Suprapubic skin (tissue), 4 donors: ENCODE data around the gene ITPA. TPM values are rescaled to one million over a fixed set of nuclear protein-coding genes. Genes with fewer than 3 reads are reported as not detected.
"Not testable (repeated sequence)": the region's sequence is repeated elsewhere in the genome, so short reads cannot be mapped to it uniquely, and the experiment has no call there.

Source experiments
- DNase-seq, 2 donors: peaks; one replicate each; pipeline ENCODE4 v3.0.0-alpha.2; 2019; ENCODE audit warnings: low spot score in 2 of 2
- H3K27ac ChIP-seq: fragments of 200-600 bp; sonication (generic); one replicate; pipeline ENCODE4 v1.5.1; 2019
- H3K27me3 ChIP-seq: fragments of 200-600 bp; sonication (generic); one replicate; pipeline ENCODE4 v1.5.1; 2019
- H3K36me3 ChIP-seq: fragments of 200-600 bp; sonication (generic); one replicate; pipeline ENCODE4 v1.5.1; 2019
- H3K4me1 ChIP-seq: fragments of 200-600 bp; sonication (generic); one replicate; pipeline ENCODE4 v1.5.1; 2019
- H3K4me3 ChIP-seq: fragments of 200-600 bp; sonication (generic); one replicate; pipeline ENCODE4 v1.5.1; 2019; ENCODE audit warnings: mild to moderate bottlenecking
- H3K9me3 ChIP-seq: fragments of 200-600 bp; sonication (generic); one replicate; pipeline ENCODE4 v1.5.1; 2019
- EP300 ChIP-seq: sonication (generic); formaldehyde crosslinking; IDR thresholded peaks from one replicate; pipeline ENCODE4 v1.6.1; 2017; ENCODE audit warnings: antibody characterized with exemption
- POLR2A ChIP-seq, 2 donors: fragments of 450-650 bp; IDR thresholded peaks; one replicate each; pipeline ENCODE4 v1.6.1; 2017; ENCODE audit warnings: antibody characterized with exemption in 2 of 2, mild to moderate bottlenecking in 2 of 2, moderate library complexity in 2 of 2
- POLR2AphosphoS5 ChIP-seq, 3 donors: sonication (generic); formaldehyde crosslinking; IDR thresholded peaks; one replicate each; pipeline ENCODE4 v1.6.1; 2017; ENCODE audit warnings: antibody characterized with exemption in 3 of 3
- WGBS: methylation state at CpG from one replicate; pipeline ENCODE4 v1.1.5; 2018; 5-methylcytosine and 5-hydroxymethylcytosine counted together
- total RNA-seq, 4 donors: library from RNA; depleted of rRNA; stranded (reverse); fragments of >200 nt; gene quantifications; one replicate each; pipeline ENCODE4 v1.1.0, GENCODE V29; 2016
- TF ChIP-seq, protein P1 (sequence below), 2 donors: fragments of 200-600 bp in 1 of 2; fragments of 450-650 bp in 1 of 2; sonication (generic) in 1 of 2; IDR thresholded peaks; one replicate each; pipeline ENCODE4 v1.5.1; 2016 to 2019; ENCODE audit warnings: antibody characterized with exemption in 2 of 2, mild to moderate bottlenecking in 1 of 2, moderate library complexity in 1 of 2

The ITPA gene
- total RNA-seq, 4 donors from 2014 or later = 40.5 to 72.4 (median 53.6) TPM

DNA sequence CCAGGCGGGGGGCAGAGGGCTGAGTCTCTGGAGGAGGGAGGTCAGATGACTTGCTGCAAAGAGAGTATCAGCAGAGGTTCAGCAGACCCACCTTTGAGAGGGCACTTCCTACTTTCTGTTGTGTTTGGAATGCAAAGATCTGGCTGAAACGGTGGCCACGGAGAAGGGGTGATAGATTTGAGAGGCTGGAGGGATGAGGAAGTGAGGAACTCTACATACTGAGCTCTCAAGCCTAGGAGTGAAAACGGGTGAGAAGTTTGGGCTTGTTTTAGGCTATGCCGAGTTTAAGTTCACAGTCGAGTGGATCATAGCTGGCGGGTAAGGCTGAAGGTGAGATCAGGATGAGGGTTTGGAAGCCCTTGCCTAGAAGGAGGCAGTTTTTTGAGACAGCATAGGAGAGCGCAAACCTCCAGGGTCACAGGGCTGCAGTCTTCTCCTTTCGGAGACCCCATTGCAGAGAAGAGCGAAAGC, 477 bp upstream of the ITPA start:
- peak overlapping the region; percentile 89 for H3K4me3 ChIP-seq
- 4% methylated on average over 10 of the region's 10 CpGs for WGBS
- H3K36me3 ChIP-seq = peaks cover 11% of the 10 kb centered on the region
- peaks cover 19% of the 10 kb centered on the region for H3K4me1 ChIP-seq
- H3K9me3 ChIP-seq = no peaks in the 10 kb centered on the region
- peak overlapping the region; percentile 80 for H3K27ac ChIP-seq
- DNase-seq = no peak
- TF ChIP-seq POLR2AphosphoS5 (IDR thresholded peaks at IDR 0.05) (no peak), EP300 (peak; percentile 28)
- TF ChIP-seq, protein P1, sequence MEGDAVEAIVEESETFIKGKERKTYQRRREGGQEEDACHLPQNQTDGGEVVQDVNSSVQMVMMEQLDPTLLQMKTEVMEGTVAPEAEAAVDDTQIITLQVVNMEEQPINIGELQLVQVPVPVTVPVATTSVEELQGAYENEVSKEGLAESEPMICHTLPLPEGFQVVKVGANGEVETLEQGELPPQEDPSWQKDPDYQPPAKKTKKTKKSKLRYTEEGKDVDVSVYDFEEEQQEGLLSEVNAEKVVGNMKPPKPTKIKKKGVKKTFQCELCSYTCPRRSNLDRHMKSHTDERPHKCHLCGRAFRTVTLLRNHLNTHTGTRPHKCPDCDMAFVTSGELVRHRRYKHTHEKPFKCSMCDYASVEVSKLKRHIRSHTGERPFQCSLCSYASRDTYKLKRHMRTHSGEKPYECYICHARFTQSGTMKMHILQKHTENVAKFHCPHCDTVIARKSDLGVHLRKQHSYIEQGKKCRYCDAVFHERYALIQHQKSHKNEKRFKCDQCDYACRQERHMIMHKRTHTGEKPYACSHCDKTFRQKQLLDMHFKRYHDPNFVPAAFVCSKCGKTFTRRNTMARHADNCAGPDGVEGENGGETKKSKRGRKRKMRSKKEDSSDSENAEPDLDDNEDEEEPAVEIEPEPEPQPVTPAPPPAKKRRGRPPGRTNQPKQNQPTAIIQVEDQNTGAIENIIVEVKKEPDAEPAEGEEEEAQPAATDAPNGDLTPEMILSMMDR (IDR thresholded peaks at IDR 0.05) = no peak
- H3K27me3 ChIP-seq = no peaks in the 10 kb centered on the region

DNA sequence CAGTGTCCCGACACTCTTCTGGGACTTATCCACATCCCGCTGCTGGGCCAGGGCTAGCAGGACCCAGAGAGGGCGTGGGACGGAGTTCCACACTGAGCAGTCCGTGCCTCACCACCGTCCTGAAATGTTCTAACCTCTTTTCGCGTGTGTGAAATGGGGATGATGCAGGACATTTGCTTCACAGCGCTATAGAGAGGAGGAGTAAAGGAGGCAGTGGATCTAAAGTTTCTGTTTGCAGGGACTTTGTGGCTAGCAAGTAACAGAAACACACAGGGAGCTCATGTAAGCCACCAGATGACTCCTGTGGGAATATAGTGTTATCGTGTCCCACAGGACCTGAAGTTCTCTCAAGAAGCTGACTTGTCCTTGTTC, 634 bp downstream of the ITPA start:
- Histone ChIP-seq H3K27ac (no peak overlapping the region), H3K4me3 (peak overlapping the region; percentile 89), H3K9me3 (no peaks in the 10 kb centered on the region), H3K4me1 (peaks cover 17% of the 10 kb centered on the region), H3K27me3 (no peaks in the 10 kb centered on the region), H3K36me3 (peaks cover 20% of the 10 kb centered on the region)
- under 1% methylated on average over 10 of the region's 10 CpGs for WGBS
- DNase-seq = no peak
- TF ChIP-seq POLR2AphosphoS5 (IDR thresholded peaks at IDR 0.05) = no peak
- TF ChIP-seq POLR2A (IDR thresholded peaks at IDR 0.05) = no peak
- TF ChIP-seq, protein P1 (IDR thresholded peaks at IDR 0.05) = no peak
- TF ChIP-seq EP300 = no peak

DNA sequence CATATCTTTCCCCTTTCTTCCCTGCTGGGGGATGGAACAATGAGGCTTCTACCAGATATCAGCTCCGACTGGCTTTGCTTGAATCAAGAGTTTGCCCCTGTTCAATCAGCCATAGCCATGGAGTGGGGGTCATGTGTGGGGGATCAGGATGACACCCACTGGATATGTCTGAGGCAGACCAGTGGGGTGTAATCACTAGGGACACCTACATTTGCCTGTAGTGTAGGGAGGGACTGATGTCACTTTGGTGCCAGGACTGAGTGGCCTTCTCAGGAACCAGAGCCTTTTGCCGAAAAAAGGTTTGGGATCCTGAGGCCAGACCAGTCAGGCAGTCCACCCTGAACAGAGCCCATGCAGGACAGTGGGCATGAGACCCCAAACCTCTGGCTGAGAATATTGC, 1.0 kb downstream of the ITPA start:
- Histone ChIP-seq H3K36me3 (peaks cover 24% of the 10 kb centered on the region), H3K9me3 (no peaks in the 10 kb centered on the region), H3K4me1 (peaks cover 17% of the 10 kb centered on the region), H3K27ac (no peak overlapping the region), H3K4me3 (peak overlapping the region; percentile 89), H3K27me3 (no peaks in the 10 kb centered on the region)
- DNase-seq = no peak
- 81% methylated on average over 2 of the region's 2 CpGs for WGBS
- no peak for TF ChIP-seq EP300
- TF ChIP-seq POLR2AphosphoS5 (IDR thresholded peaks at IDR 0.05) = no peak
- no peak for TF ChIP-seq POLR2A (IDR thresholded peaks at IDR 0.05)
- TF ChIP-seq, protein P1 (IDR thresholded peaks at IDR 0.05) = no peak

DNA sequence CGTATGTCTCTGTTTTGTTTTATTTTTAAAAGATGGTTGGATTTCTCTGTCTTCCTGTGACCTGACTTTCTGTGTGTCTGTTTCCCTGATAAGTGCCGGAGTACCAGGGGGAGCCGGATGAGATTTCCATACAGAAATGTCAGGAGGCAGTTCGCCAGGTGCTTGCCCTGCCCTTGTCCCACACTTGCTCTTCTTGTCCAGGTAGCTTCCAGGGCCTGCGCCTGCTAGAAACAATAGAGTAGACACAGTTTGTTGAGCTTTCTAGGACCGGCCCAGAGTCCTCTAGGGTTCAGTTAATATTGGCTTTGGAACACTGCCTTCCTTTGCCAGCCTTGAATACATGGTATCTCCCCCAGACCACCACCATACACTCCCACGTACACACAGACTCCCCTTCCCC, 3.9 kb downstream of the ITPA start:
- no peaks in the 10 kb centered on the region for H3K27me3 ChIP-seq
- H3K9me3 ChIP-seq = no peaks in the 10 kb centered on the region
- no peak for DNase-seq
- H3K36me3 ChIP-seq = peaks cover 38% of the 10 kb centered on the region
- no peak overlapping the region for H3K27ac ChIP-seq
- peaks cover 18% of the 10 kb centered on the region for H3K4me1 ChIP-seq
- H3K4me3 ChIP-seq = no peak overlapping the region
- no peak for TF ChIP-seq EP300
- TF ChIP-seq, protein P1 (IDR thresholded peaks at IDR 0.05) = no peak
- TF ChIP-seq POLR2AphosphoS5 (IDR thresholded peaks at IDR 0.05) = no peak
- TF ChIP-seq POLR2A (IDR thresholded peaks at IDR 0.05) = no peak
- 92% methylated on average over 7 of the region's 7 CpGs for WGBS

DNA sequence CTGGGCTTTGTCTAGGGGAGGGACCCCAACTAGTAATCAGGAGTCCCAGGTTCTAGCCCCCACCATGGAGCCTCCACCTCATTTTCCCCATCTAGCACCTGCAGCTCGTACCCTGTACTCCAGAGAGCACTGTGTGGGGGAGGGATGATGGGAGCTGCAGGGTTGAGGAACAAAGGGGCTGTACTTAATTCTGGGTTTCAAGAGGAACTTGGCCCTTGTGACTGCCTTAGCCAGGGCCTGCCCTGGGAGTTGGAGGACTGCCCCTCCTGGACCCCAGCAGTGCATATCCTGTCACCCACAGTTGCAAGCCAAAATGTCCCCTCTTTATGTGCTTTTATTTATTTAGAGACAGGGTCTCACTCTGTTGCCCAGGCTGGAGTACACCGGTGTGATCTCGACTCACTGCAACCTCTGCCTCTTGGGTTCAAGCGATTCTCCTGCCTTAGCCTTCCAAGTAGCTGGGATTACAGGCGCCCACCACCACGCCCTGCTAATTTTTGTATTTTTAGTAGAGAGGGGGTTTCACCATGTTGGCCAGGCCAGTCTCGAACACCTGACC, 6.1 kb downstream of the ITPA start:
- not testable (repeated sequence) for H3K9me3 ChIP-seq, H3K27me3 ChIP-seq, H3K4me3 ChIP-seq, DNase-seq, H3K27ac ChIP-seq
- 93% methylated on average over 7 of the region's 7 CpGs for WGBS
- Histone ChIP-seq H3K4me1 (peaks cover 10% of the 10 kb centered on the region), H3K36me3 (peaks cover 42% of the 10 kb centered on the region)
